PC-9 (cell line): Measurements from ENCODE around the gene ZFHX3.

ENCODE experiments used
- EZH2 ChIP-seq: fragments of 200-600 bp; sonication (generic); IDR thresholded peaks from 2 replicates; pipeline ENCODE4 v1.8.0; 2017; ENCODE audit warnings: antibody characterized with exemption, low read depth
- TF ChIP-seq, protein P1 (sequence below): fragments of 200-600 bp; sonication (generic); conservative IDR thresholded peaks from 2 replicates; pipeline ENCODE4 v1.6.1; 2017; ENCODE audit warnings: mixed run types, antibody characterized with exemption, mild to moderate bottlenecking, moderate library complexity

DNA sequence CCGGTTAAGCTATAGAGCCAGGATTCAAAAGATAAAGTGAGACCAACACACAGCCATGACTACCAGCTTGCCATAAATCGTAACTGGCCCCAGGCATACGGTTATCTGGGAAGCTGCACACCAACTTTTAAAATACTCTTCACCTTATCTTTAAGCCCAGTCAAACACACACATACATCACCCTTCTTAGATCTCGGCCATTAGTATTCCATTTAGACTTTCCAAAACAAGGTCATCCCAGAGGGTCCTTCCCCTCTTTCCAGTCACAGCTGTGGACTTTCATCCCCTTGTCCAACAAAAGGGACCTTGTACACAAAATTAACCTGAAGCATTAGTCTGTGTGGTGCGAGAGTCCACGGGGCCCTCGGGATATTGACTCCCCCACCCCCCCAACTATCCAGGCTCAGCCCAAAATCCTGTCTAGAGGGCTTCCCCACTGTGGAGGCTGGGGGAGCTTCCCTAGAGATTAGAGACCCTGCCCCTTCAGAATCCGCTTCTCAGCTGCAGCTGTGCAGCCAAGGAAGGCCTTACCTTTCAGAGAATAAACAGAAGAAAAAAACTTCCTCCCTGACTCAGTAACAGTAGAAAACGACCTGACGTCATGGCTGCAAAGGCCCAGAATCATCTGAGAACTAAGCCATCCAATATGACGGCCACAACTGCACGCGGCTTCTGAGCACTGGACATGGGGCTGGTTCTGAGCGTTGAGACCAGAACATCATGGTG, 9.9 kb downstream of the ZFHX3 start:
- TF ChIP-seq, protein P1, sequence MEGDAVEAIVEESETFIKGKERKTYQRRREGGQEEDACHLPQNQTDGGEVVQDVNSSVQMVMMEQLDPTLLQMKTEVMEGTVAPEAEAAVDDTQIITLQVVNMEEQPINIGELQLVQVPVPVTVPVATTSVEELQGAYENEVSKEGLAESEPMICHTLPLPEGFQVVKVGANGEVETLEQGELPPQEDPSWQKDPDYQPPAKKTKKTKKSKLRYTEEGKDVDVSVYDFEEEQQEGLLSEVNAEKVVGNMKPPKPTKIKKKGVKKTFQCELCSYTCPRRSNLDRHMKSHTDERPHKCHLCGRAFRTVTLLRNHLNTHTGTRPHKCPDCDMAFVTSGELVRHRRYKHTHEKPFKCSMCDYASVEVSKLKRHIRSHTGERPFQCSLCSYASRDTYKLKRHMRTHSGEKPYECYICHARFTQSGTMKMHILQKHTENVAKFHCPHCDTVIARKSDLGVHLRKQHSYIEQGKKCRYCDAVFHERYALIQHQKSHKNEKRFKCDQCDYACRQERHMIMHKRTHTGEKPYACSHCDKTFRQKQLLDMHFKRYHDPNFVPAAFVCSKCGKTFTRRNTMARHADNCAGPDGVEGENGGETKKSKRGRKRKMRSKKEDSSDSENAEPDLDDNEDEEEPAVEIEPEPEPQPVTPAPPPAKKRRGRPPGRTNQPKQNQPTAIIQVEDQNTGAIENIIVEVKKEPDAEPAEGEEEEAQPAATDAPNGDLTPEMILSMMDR: no peak
- TF ChIP-seq EZH2: no peak
